D721Med (cell line): ENCODE results near the gene RPS18.
"Not testable (repeated sequence)": the region's sequence is repeated elsewhere in the genome, so short reads cannot be mapped to it uniquely, and the experiment has no call there.

ENCODE experiments used
- DNase-seq: peaks from one replicate; pipeline ENCODE4 v3.0.0; 2011; ENCODE audit warnings: low spot score; ENCODE audit not compliant: insufficient read length
- FAIRE-seq: peaks from 2 replicates; lab custom pipeline; 2011; peaks lifted over from hg19 to GRCh38; lab: Jason Lieb, UNC
- TF ChIP-seq, protein P1 (sequence below): IDR thresholded peaks from 2 replicates; pipeline ENCODE4 v1.5.1; 2012; ENCODE audit warnings: mild to moderate bottlenecking, control low read depth; ENCODE audit not compliant: insufficient read depth; ENCODE audit errors: missing control alignments

RPS18 gene

GRCh38 chr6:33272275-33273128 lies 627 bp downstream of the RPS18 start:
- TF ChIP-seq, protein P1, sequence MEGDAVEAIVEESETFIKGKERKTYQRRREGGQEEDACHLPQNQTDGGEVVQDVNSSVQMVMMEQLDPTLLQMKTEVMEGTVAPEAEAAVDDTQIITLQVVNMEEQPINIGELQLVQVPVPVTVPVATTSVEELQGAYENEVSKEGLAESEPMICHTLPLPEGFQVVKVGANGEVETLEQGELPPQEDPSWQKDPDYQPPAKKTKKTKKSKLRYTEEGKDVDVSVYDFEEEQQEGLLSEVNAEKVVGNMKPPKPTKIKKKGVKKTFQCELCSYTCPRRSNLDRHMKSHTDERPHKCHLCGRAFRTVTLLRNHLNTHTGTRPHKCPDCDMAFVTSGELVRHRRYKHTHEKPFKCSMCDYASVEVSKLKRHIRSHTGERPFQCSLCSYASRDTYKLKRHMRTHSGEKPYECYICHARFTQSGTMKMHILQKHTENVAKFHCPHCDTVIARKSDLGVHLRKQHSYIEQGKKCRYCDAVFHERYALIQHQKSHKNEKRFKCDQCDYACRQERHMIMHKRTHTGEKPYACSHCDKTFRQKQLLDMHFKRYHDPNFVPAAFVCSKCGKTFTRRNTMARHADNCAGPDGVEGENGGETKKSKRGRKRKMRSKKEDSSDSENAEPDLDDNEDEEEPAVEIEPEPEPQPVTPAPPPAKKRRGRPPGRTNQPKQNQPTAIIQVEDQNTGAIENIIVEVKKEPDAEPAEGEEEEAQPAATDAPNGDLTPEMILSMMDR: no peak
- no peak for FAIRE-seq
- no peak for DNase-seq

GRCh38 chr6:33273129-33273923 lies 1.5 kb downstream of the RPS18 start:
- FAIRE-seq (no peak), DNase-seq (no peak)
- TF ChIP-seq, protein P1: no peak

GRCh38 chr6:33273924-33274902 lies 2.3 kb downstream of the RPS18 start:
- DNase-seq (no peak), FAIRE-seq (no peak)
- TF ChIP-seq, protein P1: no peak

DNA sequence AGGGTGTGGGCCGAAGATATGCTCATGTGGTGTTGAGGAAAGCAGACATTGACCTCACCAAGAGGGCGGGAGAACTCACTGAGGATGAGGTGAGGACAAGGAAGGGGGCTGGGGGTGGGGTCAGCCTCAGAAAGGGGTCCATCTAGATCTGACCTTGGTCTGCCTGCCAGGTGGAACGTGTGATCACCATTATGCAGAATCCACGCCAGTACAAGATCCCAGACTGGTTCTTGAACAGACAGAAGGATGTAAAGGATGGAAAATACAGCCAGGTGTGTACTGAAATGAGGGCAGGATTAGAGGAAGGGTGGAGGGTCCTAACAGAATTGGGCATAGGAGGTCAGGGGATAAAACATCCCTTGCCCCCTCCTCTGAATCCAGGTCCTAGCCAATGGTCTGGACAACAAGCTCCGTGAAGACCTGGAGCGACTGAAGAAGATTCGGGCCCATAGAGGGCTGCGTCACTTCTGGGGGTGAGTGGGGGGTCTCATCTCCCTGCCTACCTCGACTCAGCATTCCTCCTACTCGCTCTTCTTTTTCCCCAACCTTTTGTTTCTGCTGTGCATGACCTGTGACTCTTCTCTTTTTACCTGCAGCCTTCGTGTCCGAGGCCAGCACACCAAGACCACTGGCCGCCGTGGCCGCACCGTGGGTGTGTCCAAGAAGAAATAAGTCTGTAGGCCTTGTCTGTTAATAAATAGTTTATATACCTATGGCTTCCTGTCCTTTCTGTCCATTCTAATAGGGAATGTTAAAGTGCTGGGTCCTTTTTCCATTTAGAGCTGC lies 4.1 kb downstream of the RPS18 start:
- not testable (repeated sequence) for DNase-seq, FAIRE-seq

GRCh38 chr6:33276581-33276863 lies 4.6 kb downstream of the RPS18 start:
- no peak for FAIRE-seq
- DNase-seq: no peak
- TF ChIP-seq, protein P1: no peak

DNA sequence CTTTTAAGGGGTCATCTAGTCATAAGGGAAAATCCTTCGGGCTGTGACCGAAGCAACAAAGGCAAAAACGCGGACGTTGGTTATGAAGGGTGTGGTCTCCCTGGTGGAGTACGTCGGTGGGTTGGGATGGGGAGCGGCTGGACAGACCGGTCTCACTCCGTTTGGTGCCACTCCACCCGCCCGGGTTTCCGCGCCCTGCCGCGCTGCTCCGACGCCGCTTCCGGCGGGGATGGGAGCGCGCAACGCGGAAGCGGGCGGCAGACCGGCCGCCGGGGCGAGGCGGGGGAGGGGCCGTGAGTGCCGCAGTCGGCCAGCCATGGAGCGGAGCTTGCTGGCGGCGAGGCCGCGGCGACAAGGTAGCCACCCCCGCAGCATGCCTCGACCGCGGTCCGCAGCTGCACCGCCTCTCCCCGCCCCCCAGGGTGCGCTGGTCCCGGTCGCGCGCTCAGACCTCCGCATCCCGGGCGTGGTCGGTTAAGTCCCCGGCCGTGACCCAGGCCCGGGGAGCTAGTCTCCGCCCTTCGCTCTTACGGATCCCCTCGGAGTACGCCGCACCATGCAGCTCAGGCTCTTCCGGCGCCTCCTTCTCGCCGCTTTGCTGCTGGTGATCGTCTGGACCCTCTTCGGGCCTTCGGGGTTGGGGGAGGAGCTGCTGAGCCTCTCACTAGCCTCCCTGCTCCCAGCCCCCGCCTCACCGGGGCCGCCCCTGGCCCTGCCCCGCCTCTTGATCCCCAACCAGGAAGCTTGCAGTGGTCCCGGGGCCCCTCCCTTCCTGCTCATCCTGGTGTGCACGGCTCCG lies 5.2 kb downstream of the RPS18 start, which contains the start of gene B3GALT4:
Gene B3GALT4 (plus strand): TSS at position 260 of the 799 bp plus-strand sequence. CDS start 297 bp downstream, at position 557.
- FAIRE-seq: no peak
- no peak for DNase-seq

More for the DNA sequence above, 5.2 kb downstream of the RPS18 start, which contains the start of gene B3GALT4:
- TF ChIP-seq, protein P1: peak; percentile 34
